HEK293 (cell line): ENCODE measurements around the gene PTPRA.

Experiments used
- BCL11A ChIP-seq: fragments of 450-650 bp; formaldehyde crosslinking; IDR thresholded peaks from 2 replicates; pipeline ENCODE4 v1.5.1; 2016; ENCODE audit warnings: low read depth, missing biosample characterization, missing genetic modification characterization
- BCL11B ChIP-seq: fragments of 450-650 bp; formaldehyde crosslinking; IDR thresholded peaks from 2 replicates; pipeline ENCODE4 v1.5.1; 2016; ENCODE audit warnings: low read depth, missing biosample characterization, missing genetic modification characterization
- KLF8 ChIP-seq: fragments of 450-650 bp; formaldehyde crosslinking; IDR thresholded peaks from 2 replicates; pipeline ENCODE4 v1.5.1; 2016; ENCODE audit warnings: missing biosample characterization, missing genetic modification characterization
- SCRT2 ChIP-seq: fragments of 450-650 bp; formaldehyde crosslinking; IDR thresholded peaks from 2 replicates; pipeline ENCODE4 v1.5.1; 2016; ENCODE audit warnings: missing biosample characterization, missing genetic modification characterization
- ZBTB11 ChIP-seq: fragments of 450-650 bp; formaldehyde crosslinking; conservative IDR thresholded peaks from 2 replicates; pipeline ENCODE4 v1.5.1; 2016; ENCODE audit warnings: low read depth, missing biosample characterization, missing genetic modification characterization
- ZBTB17 ChIP-seq: fragments of 450-650 bp; formaldehyde crosslinking; IDR thresholded peaks from 2 replicates; pipeline ENCODE4 v1.5.1; 2016; ENCODE audit warnings: missing biosample characterization, missing genetic modification characterization
- ZBTB6 ChIP-seq: fragments of 450-650 bp; formaldehyde crosslinking; IDR thresholded peaks from 2 replicates; pipeline ENCODE4 v1.5.1; 2017; ENCODE audit warnings: missing biosample characterization, missing genetic modification characterization
- ZEB2 ChIP-seq: fragments of 450-650 bp; formaldehyde crosslinking; IDR thresholded peaks from 2 replicates; pipeline ENCODE4 v1.5.1; 2016; ENCODE audit warnings: missing biosample characterization, missing genetic modification characterization
- ZNF174 ChIP-seq: fragments of 450-650 bp; formaldehyde crosslinking; IDR thresholded peaks from 2 replicates; pipeline ENCODE4 v1.5.0; 2017; ENCODE audit warnings: missing biosample characterization, mild to moderate bottlenecking, missing genetic modification characterization
- ZNF2 ChIP-seq: fragments of 450-650 bp; formaldehyde crosslinking; IDR thresholded peaks from 2 replicates; pipeline ENCODE4 v1.5.1; 2016; ENCODE audit warnings: missing biosample characterization, missing genetic modification characterization
- ZNF324 ChIP-seq: fragments of 450-650 bp; formaldehyde crosslinking; IDR thresholded peaks from 2 replicates; pipeline ENCODE4 v1.5.1; 2016; ENCODE audit warnings: missing biosample characterization, missing genetic modification characterization
- ZNF501 ChIP-seq: fragments of 450-650 bp; formaldehyde crosslinking; IDR thresholded peaks from 2 replicates; pipeline ENCODE4 v1.5.1; 2016; ENCODE audit warnings: missing biosample characterization, missing genetic modification characterization
- ZNF518A ChIP-seq: fragments of 450-650 bp; formaldehyde crosslinking; conservative IDR thresholded peaks from 2 replicates; pipeline ENCODE4 v1.5.1; 2016; ENCODE audit warnings: low read depth, missing biosample characterization, missing genetic modification characterization
- ZNF561 ChIP-seq: fragments of 450-650 bp; IDR thresholded peaks from 2 replicates; pipeline ENCODE4 v1.5.1; 2018; ENCODE audit warnings: missing biosample characterization, missing genetic modification characterization, borderline replicate concordance
- ZNF610 ChIP-seq: fragments of 450-650 bp; formaldehyde crosslinking; IDR thresholded peaks from 2 replicates; pipeline ENCODE4 v1.5.1; 2016; ENCODE audit warnings: missing biosample characterization, missing genetic modification characterization, borderline replicate concordance
- ZNF623 ChIP-seq: fragments of 450-650 bp; formaldehyde crosslinking; IDR thresholded peaks from 2 replicates; pipeline ENCODE4 v1.5.1; 2016; ENCODE audit warnings: missing biosample characterization, missing genetic modification characterization
- ZNF76 ChIP-seq: fragments of 450-650 bp; formaldehyde crosslinking; IDR thresholded peaks from 2 replicates; pipeline ENCODE4; 2016; ENCODE audit warnings: low read depth, missing biosample characterization, missing genetic modification characterization, borderline replicate concordance
- ZSCAN16 ChIP-seq: fragments of 450-650 bp; formaldehyde crosslinking; IDR thresholded peaks from 2 replicates; pipeline ENCODE4 v1.5.1; 2016; ENCODE audit warnings: missing biosample characterization, missing genetic modification characterization

The PTPRA gene

GRCh38 chr20:2840138-2840966 is 32.9 kb upstream of the PTPRA start, which contains the start of the genes PCED1A and VPS16 (continued):
- TF ChIP-seq ZSCAN16 (tag by site-specific recombination): no peak
- TF ChIP-seq KLF8: peak; percentile 72; the same call in 1 of the 2 replicates
- TF ChIP-seq BCL11B: no peak
- TF ChIP-seq BCL11A (tag by site-specific recombination): no peak
- no peak for TF ChIP-seq SCRT2 (tag by site-specific recombination)
- peak; percentile 84 for TF ChIP-seq ZNF76 (tag by site-specific recombination)
- peak; percentile 88; the same call in 1 of the 2 replicates for TF ChIP-seq ZNF561
- no peak for TF ChIP-seq ZNF174 (tag by site-specific recombination)
- TF ChIP-seq ZBTB6 (tag by site-specific recombination): peak; percentile 98
- TF ChIP-seq ZNF324 (tag by site-specific recombination): peak; percentile 62; the same call in 1 of the 2 replicates
- peak; percentile 56 for TF ChIP-seq ZNF518A
- peak; percentile 82; the same call in 1 of the 2 replicates for TF ChIP-seq ZNF610
- peak; percentile 98 for TF ChIP-seq ZBTB11 (tag by site-specific recombination)
- TF ChIP-seq ZNF623 (tag by site-specific recombination): no peak
- peak; percentile 54; the same call in 1 of the 2 replicates for TF ChIP-seq ZNF501
- TF ChIP-seq ZEB2 (tag by site-specific recombination): peak; percentile 20; the same call in 1 of the 2 replicates
- TF ChIP-seq ZNF2: peak; percentile 92
- peak; percentile 40; the same call in 1 of the 2 replicates for TF ChIP-seq ZBTB17 (tag by site-specific recombination)
